Measurements from ENCODE around the gene SPO11. TPM values are rescaled to one million over a fixed set of nuclear protein-coding genes. Genes with fewer than 3 reads are reported as not detected.

SPO11 gene
- polyA plus RNA-seq, 2 of the 4 experiments (the other 2 are of a cell fraction) = not detected

DNA sequence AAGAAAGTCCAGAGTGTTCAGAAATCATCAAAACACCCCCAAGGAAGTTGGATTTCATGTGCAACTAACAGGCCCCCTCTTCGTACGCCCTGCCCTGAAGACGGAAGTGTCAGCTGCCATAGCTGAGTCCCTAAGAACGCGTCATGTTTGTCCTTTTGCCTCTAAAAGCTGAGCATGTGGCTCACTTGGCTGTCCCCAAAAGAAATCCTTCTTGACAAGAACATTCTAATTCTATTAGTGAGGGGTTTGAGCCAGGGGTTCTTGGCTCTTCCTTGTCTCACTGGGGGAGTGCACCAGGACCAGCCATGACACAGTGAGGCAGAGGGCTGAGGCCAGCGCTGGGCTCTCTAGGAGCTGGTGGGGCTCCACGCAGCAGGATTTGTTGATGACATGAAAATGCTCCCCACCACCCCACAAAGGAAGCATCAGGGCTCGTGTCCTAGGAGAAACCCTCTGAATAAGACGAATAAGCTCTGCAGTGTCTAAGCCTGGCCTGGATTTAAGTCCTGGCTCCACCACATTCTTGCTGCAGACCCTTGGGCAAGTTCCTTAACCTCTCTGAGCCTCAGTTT, 20.0 kb upstream of the SPO11 start:
- no peak overlapping the region for H3K4me2 ChIP-seq
- no peak for DNase-seq (ENCODE audit: low read depth in 1 of 2, low spot score in 1 of 2)
- ATAC-seq = no peak
- no peak overlapping the region for H3K27ac ChIP-seq
- no peaks in the 10 kb centered on the region for H3K4me1 ChIP-seq
- WGBS (ENCODE audit: missing lambda C conversion rate) = 40% methylated on average over 9 of the region's 9 CpGs
- no peak for TF ChIP-seq SREBF2 (IDR thresholded peaks at IDR 0.05)
- no peak for TF ChIP-seq MAZ (IDR thresholded peaks at IDR 0.05; ENCODE audit: borderline replicate concordance, low read depth, low read length)
- TF ChIP-seq GATA3 (IDR thresholded peaks at IDR 0.05; ENCODE audit: borderline replicate concordance) = no peak
- TF ChIP-seq ZFP36 (IDR thresholded peaks at IDR 0.05; ENCODE audit: borderline replicate concordance, partially characterized antibody) = no peak
- TF ChIP-seq NR3C1 (IDR thresholded peaks at IDR 0.05) = no peak
- no peak for TF ChIP-seq ZC3H11A (IDR thresholded peaks at IDR 0.05)
- no peak for TF ChIP-seq CBX2 (IDR thresholded peaks at IDR 0.05; ENCODE audit: borderline replicate concordance, low read depth)
- no peak for TF ChIP-seq TFCP2L1 (CRISPR knock-in tag; IDR thresholded peaks at IDR 0.05)
- TF ChIP-seq BHLHE40 (IDR thresholded peaks at IDR 0.05; ENCODE audit: low read depth, low read length) = no peak
- TF ChIP-seq CEBPB (IDR thresholded peaks at IDR 0.05) = no peak
- TF ChIP-seq TP53 (CRISPR knock-in tag; IDR thresholded peaks at IDR 0.05) = no peak
- TF ChIP-seq CHD2 (IDR thresholded peaks at IDR 0.05; ENCODE audit: low read length, partially characterized antibody) = no peak
- no peak for TF ChIP-seq MAFK (IDR thresholded peaks at IDR 0.05; ENCODE audit: partially characterized antibody)
- TF ChIP-seq POLR2AphosphoS2 (conservative IDR thresholded peaks at IDR 0.05; ENCODE audit: low read length) = no peak
- TF ChIP-seq HOXB13 (CRISPR knock-in tag; IDR thresholded peaks at IDR 0.05; ENCODE audit: low read depth) = no peak
- TF ChIP-seq EHMT2 (IDR thresholded peaks at IDR 0.05; ENCODE audit: low read depth) = no peak
- TF ChIP-seq CBX8 (IDR thresholded peaks at IDR 0.05) = no peak
- POLR2A ChIA-PET = no interaction called here
- H3K9me3 ChIP-seq = no peaks in the 10 kb centered on the region
- CTCF ChIA-PET = interaction anchor here (0.8 to 1.5 kb wide), 3 partner anchors 20 to 759 kb away, joined by 3 to 4 read pairs (median 3); partner anchors contain the start of gene SPO11
- FAIRE-seq = no peak
- no peak overlapping the region for H3K4me3 ChIP-seq

GRCh38 chr20:57310821-57311514, 18.6 kb upstream of the SPO11 start:
- DNase-seq (ENCODE audit: low read depth in 1 of 2, low spot score in 1 of 2) (no peak), FAIRE-seq (no peak), ATAC-seq (no peak)
- Histone ChIP-seq H3K4me2 (no peak overlapping the region), H3K4me3 (no peak overlapping the region), H3K4me1 (no peaks in the 10 kb centered on the region), H3K9me3 (no peaks in the 10 kb centered on the region), H3K27ac (no peak overlapping the region)
- no peak for TF ChIP-seq CBX8 (IDR thresholded peaks at IDR 0.05)
- no peak for TF ChIP-seq TFCP2L1 (CRISPR knock-in tag; IDR thresholded peaks at IDR 0.05)
- no peak for TF ChIP-seq SMC3 (IDR thresholded peaks at IDR 0.05)
- TF ChIP-seq ZSCAN20 (CRISPR knock-in tag; IDR thresholded peaks at IDR 0.05) = no peak
- TF ChIP-seq, protein P1, sequence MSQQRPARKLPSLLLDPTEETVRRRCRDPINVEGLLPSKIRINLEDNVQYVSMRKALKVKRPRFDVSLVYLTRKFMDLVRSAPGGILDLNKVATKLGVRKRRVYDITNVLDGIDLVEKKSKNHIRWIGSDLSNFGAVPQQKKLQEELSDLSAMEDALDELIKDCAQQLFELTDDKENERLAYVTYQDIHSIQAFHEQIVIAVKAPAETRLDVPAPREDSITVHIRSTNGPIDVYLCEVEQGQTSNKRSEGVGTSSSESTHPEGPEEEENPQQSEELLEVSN (IDR thresholded peaks at IDR 0.05; ENCODE audit: borderline replicate concordance, low read depth) = no peak
- no peak for TF ChIP-seq EHF (CRISPR knock-in tag; IDR thresholded peaks at IDR 0.05)
- TF ChIP-seq JUNB (IDR thresholded peaks at IDR 0.05) = no peak
- TF ChIP-seq NPAS2 (CRISPR knock-in tag; IDR thresholded peaks at IDR 0.05; ENCODE audit: borderline replicate concordance) = no peak
- TF ChIP-seq HEYL (CRISPR knock-in tag; IDR thresholded peaks at IDR 0.05) = no peak
- no peak for TF ChIP-seq FOXS1 (CRISPR knock-in tag; IDR thresholded peaks at IDR 0.05)
- TF ChIP-seq JUN (IDR thresholded peaks at IDR 0.05) = no peak
- no peak for TF ChIP-seq RCOR1 (IDR thresholded peaks at IDR 0.05; ENCODE audit: low read depth, low read length)
- TF ChIP-seq HOXA7 (CRISPR knock-in tag; IDR thresholded peaks at IDR 0.05) = no peak
- WGBS (ENCODE audit: missing lambda C conversion rate) = 29% methylated on average over 11 of the region's 11 CpGs
- ChIA-PET CTCF (interaction anchor here (1.5 kb wide), 1 partner anchor 18 kb away, joined by 3 read pairs; the partner anchor contains the start of gene SPO11), POLR2A (no interaction called here)
